GM12801 (cell line): ENCODE results near the gene MUC4.

ENCODE experiments used
- TF ChIP-seq, protein P1 (sequence below): IDR thresholded peaks from one replicate; pipeline ENCODE4 v1.5.1; 2011; ENCODE audit warnings: control low read depth; ENCODE audit not compliant: insufficient read length; ENCODE audit errors: extremely low read depth

The MUC4 gene

GRCh38 chr3:195754906-195755305 is 56.8 kb downstream of the MUC4 start:
- TF ChIP-seq, protein P1, sequence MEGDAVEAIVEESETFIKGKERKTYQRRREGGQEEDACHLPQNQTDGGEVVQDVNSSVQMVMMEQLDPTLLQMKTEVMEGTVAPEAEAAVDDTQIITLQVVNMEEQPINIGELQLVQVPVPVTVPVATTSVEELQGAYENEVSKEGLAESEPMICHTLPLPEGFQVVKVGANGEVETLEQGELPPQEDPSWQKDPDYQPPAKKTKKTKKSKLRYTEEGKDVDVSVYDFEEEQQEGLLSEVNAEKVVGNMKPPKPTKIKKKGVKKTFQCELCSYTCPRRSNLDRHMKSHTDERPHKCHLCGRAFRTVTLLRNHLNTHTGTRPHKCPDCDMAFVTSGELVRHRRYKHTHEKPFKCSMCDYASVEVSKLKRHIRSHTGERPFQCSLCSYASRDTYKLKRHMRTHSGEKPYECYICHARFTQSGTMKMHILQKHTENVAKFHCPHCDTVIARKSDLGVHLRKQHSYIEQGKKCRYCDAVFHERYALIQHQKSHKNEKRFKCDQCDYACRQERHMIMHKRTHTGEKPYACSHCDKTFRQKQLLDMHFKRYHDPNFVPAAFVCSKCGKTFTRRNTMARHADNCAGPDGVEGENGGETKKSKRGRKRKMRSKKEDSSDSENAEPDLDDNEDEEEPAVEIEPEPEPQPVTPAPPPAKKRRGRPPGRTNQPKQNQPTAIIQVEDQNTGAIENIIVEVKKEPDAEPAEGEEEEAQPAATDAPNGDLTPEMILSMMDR: no peak

- TF ChIP-seq, protein P1: no peak
These were observed 57.6 kb downstream of the MUC4 start for GRCh38 chr3:195754141-195754540.

DNA sequence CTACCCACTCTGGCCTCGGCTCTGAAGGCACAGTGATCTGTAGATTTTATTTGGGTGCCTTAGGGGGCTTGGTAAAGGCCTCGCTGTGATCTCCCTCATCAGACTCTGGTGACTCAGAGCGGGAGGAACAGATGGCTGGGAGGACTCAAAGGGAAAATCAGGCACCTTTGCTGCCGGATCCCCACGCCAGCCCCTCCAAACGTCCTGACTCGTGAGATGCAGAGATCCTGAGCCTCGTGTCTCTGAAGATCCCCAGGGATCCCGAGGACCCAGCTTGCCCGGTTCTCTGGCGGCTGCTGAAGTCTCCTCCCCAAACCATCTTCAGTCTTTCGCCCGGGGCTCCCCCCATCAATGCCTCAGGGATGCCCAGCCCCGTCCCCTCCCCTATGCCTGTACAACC is 58.1 kb downstream of the MUC4 start:
- TF ChIP-seq, protein P1: no peak

DNA sequence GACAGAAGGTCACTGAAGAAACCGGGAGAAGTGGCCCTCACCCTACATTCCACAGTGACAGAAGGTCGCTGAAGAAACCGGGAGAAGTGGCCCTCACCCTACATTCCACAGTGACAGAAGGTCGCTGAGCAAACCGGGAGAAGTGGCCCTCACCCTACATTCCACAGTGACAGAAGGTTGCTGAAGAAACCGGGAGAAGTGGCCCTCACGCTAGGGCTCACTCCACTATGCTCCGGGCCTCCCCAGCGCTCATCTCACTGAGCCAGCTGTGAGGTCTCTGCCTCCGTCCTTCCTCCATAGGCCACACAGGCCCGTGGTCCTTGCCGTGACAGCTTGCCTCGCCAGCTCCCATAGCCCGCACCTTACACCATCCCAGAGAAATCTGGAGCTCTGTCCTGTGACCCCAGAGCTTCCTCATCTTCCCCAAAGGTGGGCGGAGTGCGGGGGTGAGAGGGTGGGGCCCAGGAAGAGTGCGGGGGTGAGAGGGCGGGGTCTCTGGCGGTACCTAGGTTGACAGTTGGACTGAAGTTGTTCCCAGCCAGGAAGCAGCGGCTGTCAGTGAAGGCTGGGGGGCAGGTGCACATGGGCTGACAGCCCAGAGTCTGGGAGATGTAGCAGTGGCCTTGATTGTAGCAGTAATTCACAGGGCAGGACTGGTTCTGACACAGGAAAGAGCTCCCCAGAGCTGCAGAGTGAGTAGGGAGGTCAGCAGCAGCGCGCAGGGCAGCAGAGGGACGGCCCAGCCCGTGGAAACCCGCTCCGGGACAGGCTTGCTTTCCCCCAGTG is 59.0 kb downstream of the MUC4 start:
- TF ChIP-seq, protein P1: no peak

GRCh38 chr3:195752066-195752465 is 59.7 kb downstream of the MUC4 start:
- TF ChIP-seq, protein P1: no peak

DNA sequence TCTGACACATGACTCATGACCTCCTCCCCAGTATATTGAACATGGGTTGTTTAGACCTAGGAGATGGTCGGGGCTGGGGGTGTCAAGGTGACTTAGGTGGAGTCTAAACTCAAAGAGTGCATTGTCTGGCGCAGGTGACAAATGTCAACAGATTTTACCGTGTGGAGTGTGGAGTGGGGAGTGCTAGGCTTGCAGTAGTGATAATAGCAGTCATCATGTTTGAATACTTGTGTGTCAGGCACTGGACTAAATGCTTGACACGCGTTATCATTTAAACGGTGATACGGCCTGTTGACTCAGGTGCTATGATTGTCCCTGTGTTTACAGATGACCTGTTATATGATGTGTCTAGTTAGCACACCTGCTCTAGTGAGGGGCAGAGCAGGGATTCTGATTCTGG is 60.2 kb downstream of the MUC4 start:
- TF ChIP-seq, protein P1: no peak

DNA sequence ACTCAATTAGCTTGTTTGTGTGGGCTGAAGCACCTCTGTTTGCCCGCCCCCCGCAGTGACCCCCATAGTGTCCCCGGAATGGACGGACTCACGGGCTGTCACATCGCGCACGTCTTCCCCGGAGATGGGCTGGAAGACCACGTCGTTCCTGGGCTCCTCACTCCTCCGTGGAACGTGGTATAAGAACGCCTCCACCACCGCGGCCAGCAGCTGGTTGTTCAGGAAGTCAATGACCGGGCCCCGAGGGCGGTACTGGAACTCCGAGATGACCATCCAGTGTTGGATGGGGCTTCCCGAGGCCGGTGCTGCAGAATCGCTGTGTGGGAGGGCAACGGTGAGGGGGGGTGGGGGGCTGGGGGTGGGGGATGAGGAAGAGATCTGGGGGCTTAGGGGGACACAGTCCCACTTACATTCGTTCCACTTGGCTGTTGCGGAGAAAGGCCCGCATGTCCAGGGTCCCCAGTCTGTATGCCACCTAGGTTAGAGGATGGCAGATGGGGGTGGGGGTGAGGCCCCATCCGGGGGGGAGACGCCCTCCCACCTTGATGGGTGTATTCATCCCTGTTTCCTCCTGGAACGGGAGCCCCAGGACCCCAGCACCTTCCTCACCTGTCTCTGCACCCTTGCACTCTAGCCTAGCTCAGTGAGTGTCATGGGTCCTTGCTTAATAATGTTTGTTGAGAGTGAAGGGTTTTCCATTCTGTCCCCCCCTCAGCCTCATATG is 60.8 kb downstream of the MUC4 start:
- TF ChIP-seq, protein P1: no peak
